GM12878 (cell line): ENCODE data around the gene LIX1. TPM values are rescaled to one million over a fixed set of nuclear protein-coding genes. Genes with fewer than 3 reads are reported as not detected.
A peak's percentile ranks its signal among the peaks of the same experiment; 100 is the strongest.

ENCODE experiments used
- ATAC-seq: fragments of 200-7000 bp; cut with Tn5 transposase; 3 replicates; pipeline ENCODE4 v1.9.1; 2020; ENCODE audit warnings: mild to moderate bottlenecking, moderate library complexity
- BruUV-seq: library from RNA; stranded (reverse); fragments of 400-500 nt; replicated peaks from 2 replicates; lab custom pipeline; 2021; lab: Mats Ljungman, UMichigan
- CTCF ChIA-PET: fragments of 300-600 bp; sonication (Branson Sonifier 250); formaldehyde crosslinking; extraction: SDS; loops from one replicate; lab custom pipeline; 2021; ENCODE audit warnings: inconsistent platforms; lab: Yijun Ruan, JAX
- POLR2A ChIA-PET: fragments of 350-600 bp; formaldehyde crosslinking; extraction: SDS; loops from one replicate; lab custom pipeline; 2021; ENCODE audit warnings: inconsistent platforms; lab: Charles Lee
- RAD21 ChIA-PET: fragments of 300-600 bp; sonication (Branson Sonifier 250); formaldehyde crosslinking; loops from one replicate; lab custom pipeline; 2023; ENCODE audit warnings: antibody characterized with exemption; ENCODE audit not compliant: unreplicated experiment; lab: Charles Lee
- SMC1A ChIA-PET: fragments of 300-600 bp; sonication (Branson Sonifier 250); formaldehyde crosslinking; loops from one replicate; lab custom pipeline; 2023; ENCODE audit not compliant: unreplicated experiment, uncharacterized antibody; lab: Charles Lee
- DNase-seq: peaks from one replicate; pipeline ENCODE4 v3.0.0-alpha.2; 2011; ENCODE audit warnings: low read depth, low spot score
- FAIRE-seq: peaks from 3 replicates; lab custom pipeline; 2011; peaks lifted over from hg19 to GRCh38; lab: Jason Lieb, UNC
- H2AFZ ChIP-seq: 2 replicates; pipeline ENCODE4 v1.6.0; 2011; ENCODE audit warnings: low read depth, low read length, control low read depth; ENCODE audit not compliant: control insufficient read depth
- H3K27ac ChIP-seq: 2 replicates; pipeline ENCODE4 v1.5.1; 2011; ENCODE audit warnings: control low read depth; ENCODE audit not compliant: control insufficient read depth, insufficient read depth
- H3K27me3 ChIP-seq, 2 experiments: replicated peaks in 1 of 2; 2 replicates each; pipeline versions ENCODE4 v1.6.0 to v1.6.1; 2011; ENCODE audit warnings: low read length in 1 of 2; ENCODE audit not compliant: control insufficient read depth in 2 of 2, insufficient read depth in 2 of 2
- H3K36me3 ChIP-seq, 2 experiments: 2 replicates each; pipeline ENCODE4 v1.5.1; 2011; ENCODE audit warnings: low read length in 1 of 2; ENCODE audit not compliant: control insufficient read depth in 2 of 2, insufficient read depth in 2 of 2
- H3K4me1 ChIP-seq: 2 replicates; pipeline ENCODE4 v1.6.1; 2011; ENCODE audit warnings: mild to moderate bottlenecking, low read length, moderate library complexity, mixed read lengths; ENCODE audit not compliant: control insufficient read depth, insufficient read depth
- H3K4me2 ChIP-seq: 2 replicates; pipeline ENCODE4 v1.6.0; 2011; ENCODE audit warnings: control low read depth; ENCODE audit not compliant: control insufficient read depth, insufficient read depth
- H3K4me3 ChIP-seq: fragments of 200-600 bp; sonication (generic); 2 replicates; pipeline ENCODE4 v1.5.1; 2016
- H3K79me2 ChIP-seq: 2 replicates; pipeline ENCODE4 v1.6.0; 2011; ENCODE audit warnings: low read length; ENCODE audit not compliant: control insufficient read depth, insufficient read depth
- H3K9ac ChIP-seq: 2 replicates; pipeline ENCODE4 v1.8.0; 2011; ENCODE audit warnings: low read length, control low read depth, mixed read lengths; ENCODE audit not compliant: control insufficient read depth, insufficient read depth
- H3K9me3 ChIP-seq: replicated peaks from 3 replicates; pipeline ENCODE4 v1.5.1; 2011; ENCODE audit warnings: mild to moderate bottlenecking, low read length; ENCODE audit not compliant: control insufficient read depth, insufficient read depth
- H4K20me1 ChIP-seq: 2 replicates; pipeline ENCODE4 v1.6.0; 2011; ENCODE audit not compliant: control insufficient read depth, insufficient read depth
- ASH2L ChIP-seq: fragments of 300-600, 200-600 bp; sonication (generic); IDR thresholded peaks from 2 replicates; pipeline ENCODE4 v1.6.1; 2017; ENCODE audit warnings: low read depth, mild to moderate bottlenecking, borderline replicate concordance
- ATF7 ChIP-seq: fragments of 450-650 bp; IDR thresholded peaks from 2 replicates; pipeline ENCODE4 v1.6.1; 2016; ENCODE audit warnings: low read depth, mild to moderate bottlenecking
- FOXM1 ChIP-seq: IDR thresholded peaks from 2 replicates; pipeline ENCODE4 v1.6.1; 2012; ENCODE audit warnings: low read depth, mild to moderate bottlenecking, inconsistent platforms, low read length, moderate library complexity
- HDAC2 ChIP-seq: fragments of 200-600 bp; sonication (generic); IDR thresholded peaks from 2 replicates; pipeline ENCODE4 v1.6.1; 2017
- NFIC ChIP-seq: IDR thresholded peaks from 2 replicates; pipeline ENCODE4 v1.6.1; 2012; ENCODE audit warnings: low read depth, mild to moderate bottlenecking, inconsistent platforms, low read length, moderate library complexity
- STAT3 ChIP-seq: IDR thresholded peaks from 2 replicates; pipeline ENCODE4 v1.6.1; 2011; ENCODE audit warnings: low read depth, low read length, improper control_type of control experiment
- ZNF274 ChIP-seq: IDR thresholded peaks from one replicate; pipeline ENCODE4 v1.8.0; 2011; ENCODE audit not compliant: insufficient read length, insufficient read depth
- WGBS: methylation state at CpG from one replicate; pipeline ENCODE4 v1.1.6; 2016; ENCODE audit warnings: low lambda C conversion rate; ENCODE audit not compliant: insufficient replicate concordance, insufficient coverage; ENCODE audit errors: missing lambda C conversion rate; 5-methylcytosine and 5-hydroxymethylcytosine counted together
- in situ Hi-C: fragments of 300-500 bp; cut with MboI; formaldehyde crosslinking; loops from 9 replicates; pipeline ENCODE4 v1.14.3; 2018; ENCODE audit warnings: mixed read lengths
- intact Hi-C: fragments of 100-400 bp; cut with micrococcal nuclease; formaldehyde crosslinking; loops from one replicate; pipeline ENCODE4 v1.14.2; 2022; ENCODE audit not compliant: unreplicated experiment
- polyA plus RNA-seq, 11 experiments: library from polyadenylated mRNA; depleted of rRNA in 4 of 11; unstranded in 6 of 11; stranded (reverse) in 5 of 11; fragments of >200 nt; fragmentation: Nextera tagmentation in 4 of 11; fragmentation: Illumina TruSeq in 1 of 11; extraction: Ambion mirVana in 4 of 11; extraction: Trizol in 1 of 11; gene quantifications; 1 replicate in 1 of 11; 2 replicates in 10 of 11; pipeline versions ENCODE4 v1.2.1 to v1.2.3, GENCODE V29; 2011 to 2016; ENCODE audit warnings: inconsistent platforms in 2 of 11, missing spikeins in 2 of 11, low read depth in 1 of 11
- total RNA-seq, 4 experiments: library from RNA; depleted of rRNA in 3 of 4; stranded (reverse); fragments of >200 nt in 3 of 4; fragmentation: Illumina TruSeq in 1 of 4; extraction: Trizol in 1 of 4; gene quantifications; 2 replicates each; pipeline versions ENCODE4 v1.2.1 to v1.2.3, GENCODE V29; 2013 to 2021
- TF ChIP-seq, protein P1 (sequence below): IDR thresholded peaks from 2 replicates; pipeline ENCODE4 v1.6.1; 2012; ENCODE audit warnings: low read depth, low read length, improper control_type of control experiment
- TF ChIP-seq, protein P2 (sequence below): fragments of 450-650 bp; IDR thresholded peaks from 2 replicates; pipeline ENCODE4 v1.6.1; 2016; ENCODE audit warnings: mild to moderate bottlenecking

The LIX1 gene
- total and polyA plus RNA-seq, 10 of the 15 experiments (the other 5 are each of a cell fraction or from before 2014, with no cell fraction given): 0.02 to 0.07 (median 0.04) TPM; not detected in 5

DNA sequence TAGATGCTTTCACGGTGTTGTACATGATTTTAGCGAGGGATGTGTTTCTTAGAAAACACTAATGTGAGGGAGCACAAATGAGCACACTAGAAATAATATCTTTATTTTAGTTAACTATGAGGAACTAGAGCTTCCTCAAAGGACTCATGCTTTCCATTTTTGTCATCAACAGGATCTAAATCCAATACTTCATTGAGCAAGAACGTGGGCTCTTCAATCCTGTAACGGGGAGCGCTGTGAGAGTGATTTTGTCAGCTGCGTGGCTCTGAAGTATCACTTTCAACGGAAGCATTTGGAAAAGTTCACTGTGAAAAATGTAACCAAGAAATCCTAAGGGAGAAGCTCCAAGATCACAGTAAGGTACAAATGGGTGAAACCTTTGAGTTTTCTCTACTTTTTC, 93.2 kb downstream of the LIX1 start:
- ChIA-PET CTCF (interaction anchor here (1.0 to 13.3 kb wide), 6 partner anchors 10 to 297 kb away, joined by 3 to 88 read pairs (median 6); no protein-coding TSS in a partner anchor), POLR2A (no interaction called here), RAD21 (interaction anchor here (0.8 to 2.1 kb wide), 4 partner anchors 93 to 189 kb away, joined by 3 to 5 read pairs (median 4); partner anchors contain the start of gene LIX1), SMC1A (interaction anchor here (0.7 to 1.9 kb wide), 7 partner anchors 14 to 180 kb away, joined by 3 to 9 read pairs (median 3); partner anchors contain the start of gene LIX1)
- Histone ChIP-seq H3K27ac (no peak overlapping the region), H4K20me1 (no peaks in the 10 kb centered on the region), H3K4me3 (no peak overlapping the region), H2AFZ (no peak overlapping the region), H3K27me3 (no peaks in the 10 kb centered on the region; a peak in 2 of 4 replicates), H3K9ac (no peak overlapping the region), H3K9me3 (no peaks in the 10 kb centered on the region), H3K79me2 (no peaks in the 10 kb centered on the region), H3K4me1 (no peaks in the 10 kb centered on the region), H3K36me3 (no peaks in the 10 kb centered on the region), H3K4me2 (no peak overlapping the region)
- TF ChIP-seq ATF7: no peak
- ATAC-seq (no peak), FAIRE-seq (peak; percentile 73), DNase-seq (no peak)
- no TSS peak for BruUV-seq
- in situ Hi-C loops: loop anchor here (5.0 kb wide), 1 partner anchor 93 kb away; the partner anchor contains the start of gene LIX1
- 8% methylated on average over 7 of the region's 7 CpGs for WGBS
- intact Hi-C loops: no loop called here

DNA sequence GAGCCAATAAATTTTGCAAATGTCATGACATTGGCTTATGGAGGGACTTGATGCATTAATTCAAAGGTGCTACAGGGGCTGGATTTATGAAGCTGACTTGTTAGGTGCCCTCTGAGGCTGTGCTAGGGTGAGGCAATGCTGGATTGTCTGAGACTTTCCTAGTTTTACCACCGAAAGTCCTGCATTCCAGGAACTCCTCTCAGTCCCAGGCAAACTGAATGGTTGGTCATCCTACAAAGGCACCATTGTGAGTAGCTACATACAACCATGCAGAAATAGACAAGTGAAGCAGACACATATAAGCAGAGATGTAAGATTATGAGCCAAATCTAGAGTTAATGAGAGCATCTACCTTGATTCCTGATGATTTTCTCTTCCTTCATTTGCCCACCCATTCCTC, 95.3 kb downstream of the LIX1 start:
- Histone ChIP-seq H3K4me1 (no peaks in the 10 kb centered on the region), H3K79me2 (no peaks in the 10 kb centered on the region), H4K20me1 (no peaks in the 10 kb centered on the region), H2AFZ (no peak overlapping the region), H3K9me3 (no peaks in the 10 kb centered on the region), H3K4me3 (no peak overlapping the region), H3K27ac (no peak overlapping the region), H3K36me3 (no peaks in the 10 kb centered on the region), H3K9ac (no peak overlapping the region), H3K4me2 (no peak overlapping the region), H3K27me3 (no peaks in the 10 kb centered on the region; a peak in 1 of 4 replicates)
- DNase-seq: no peak
- no peak for FAIRE-seq
- no TSS peak for BruUV-seq
- ATAC-seq: no peak
- ChIA-PET CTCF (interaction anchor here (0.7 to 13.3 kb wide), 5 partner anchors 95 to 1951 kb away, joined by 3 to 88 read pairs (median 5); partner anchors contain the start of gene LIX1), POLR2A (no interaction called here), RAD21 (interaction anchor here (1.7 kb wide), 1 partner anchor 178 kb away, joined by 15 read pairs; no protein-coding TSS in a partner anchor), SMC1A (interaction anchor here (0.6 to 6.7 kb wide), 7 partner anchors 11 to 180 kb away, joined by 3 to 49 read pairs (median 3); partner anchors contain the start of gene LIX1)
- in situ Hi-C loops (loop anchor here (5.0 kb wide), 1 partner anchor 95 kb away; the partner anchor contains the start of gene LIX1), intact Hi-C loops (no loop called here)
- 94% methylated on average over 1 of the region's 1 CpG for WGBS
- no peak for TF ChIP-seq HDAC2
- TF ChIP-seq FOXM1: no peak
- no peak for TF ChIP-seq STAT3
- no peak for TF ChIP-seq ASH2L
- TF ChIP-seq, protein P1, sequence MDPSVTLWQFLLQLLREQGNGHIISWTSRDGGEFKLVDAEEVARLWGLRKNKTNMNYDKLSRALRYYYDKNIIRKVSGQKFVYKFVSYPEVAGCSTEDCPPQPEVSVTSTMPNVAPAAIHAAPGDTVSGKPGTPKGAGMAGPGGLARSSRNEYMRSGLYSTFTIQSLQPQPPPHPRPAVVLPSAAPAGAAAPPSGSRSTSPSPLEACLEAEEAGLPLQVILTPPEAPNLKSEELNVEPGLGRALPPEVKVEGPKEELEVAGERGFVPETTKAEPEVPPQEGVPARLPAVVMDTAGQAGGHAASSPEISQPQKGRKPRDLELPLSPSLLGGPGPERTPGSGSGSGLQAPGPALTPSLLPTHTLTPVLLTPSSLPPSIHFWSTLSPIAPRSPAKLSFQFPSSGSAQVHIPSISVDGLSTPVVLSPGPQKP: no peak
- TF ChIP-seq, protein P2, sequence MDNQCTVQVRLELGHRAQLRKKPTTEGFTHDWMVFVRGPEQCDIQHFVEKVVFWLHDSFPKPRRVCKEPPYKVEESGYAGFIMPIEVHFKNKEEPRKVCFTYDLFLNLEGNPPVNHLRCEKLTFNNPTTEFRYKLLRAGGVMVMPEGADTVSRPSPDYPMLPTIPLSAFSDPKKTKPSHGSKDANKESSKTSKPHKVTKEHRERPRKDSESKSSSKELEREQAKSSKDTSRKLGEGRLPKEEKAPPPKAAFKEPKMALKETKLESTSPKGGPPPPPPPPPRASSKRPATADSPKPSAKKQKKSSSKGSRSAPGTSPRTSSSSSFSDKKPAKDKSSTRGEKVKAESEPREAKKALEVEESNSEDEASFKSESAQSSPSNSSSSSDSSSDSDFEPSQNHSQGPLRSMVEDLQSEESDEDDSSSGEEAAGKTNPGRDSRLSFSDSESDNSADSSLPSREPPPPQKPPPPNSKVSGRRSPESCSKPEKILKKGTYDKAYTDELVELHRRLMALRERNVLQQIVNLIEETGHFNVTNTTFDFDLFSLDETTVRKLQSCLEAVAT: no peak
- TF ChIP-seq NFIC: no peak
- TF ChIP-seq ZNF274: no peak
